Mesodermal cell (in vitro differentiated cells): Measurements from ENCODE around the gene KCNG3. TPM values are rescaled to one million over a fixed set of nuclear protein-coding genes. Genes with fewer than 3 reads are reported as not detected.

Experiments used
- H3K27ac ChIP-seq: 2 replicates; pipeline ENCODE4 v1.7.0; 2013; ENCODE audit warnings: mild to moderate bottlenecking, low read depth, low read length, moderate library complexity; ENCODE audit not compliant: severe bottlenecking
- H3K36me3 ChIP-seq: 2 replicates; pipeline ENCODE4 v1.7.1; 2013; ENCODE audit warnings: mild to moderate bottlenecking, low read length, moderate library complexity; ENCODE audit not compliant: control insufficient read depth, insufficient read depth
- H3K4me1 ChIP-seq: one replicate; pipeline ENCODE4 v1.7.1; 2013; ENCODE audit warnings: mild to moderate bottlenecking, low read length; ENCODE audit not compliant: insufficient read depth, control insufficient read depth, poor library complexity, severe bottlenecking
- H3K4me3 ChIP-seq: 2 replicates; pipeline ENCODE4 v1.7.0; 2013; ENCODE audit warnings: low read length, control low read depth, mild to moderate bottlenecking; ENCODE audit not compliant: insufficient read depth, poor library complexity, severe bottlenecking; ENCODE audit errors: extremely low read depth
- H3K9me3 ChIP-seq: 2 replicates; pipeline ENCODE4 v1.7.1; 2013; ENCODE audit warnings: mild to moderate bottlenecking, low read length, moderate library complexity; ENCODE audit not compliant: control insufficient read depth
- WGBS, 2 experiments: methylation state at CpG; one replicate each; pipeline ENCODE4 v1.1.5; 2013; ENCODE audit warnings: missing lambda C conversion rate in 2 of 2; ENCODE audit not compliant: insufficient coverage in 2 of 2; 5-methylcytosine and 5-hydroxymethylcytosine counted together
- polyA plus RNA-seq, 2 experiments: library from polyadenylated mRNA; stranded (reverse); fragments of 50-300 nt; gene quantifications; one replicate each; pipeline ENCODE4 v1.2.3, GENCODE V29; 2013

The KCNG3 gene
- 0.07 TPM for polyA plus RNA-seq (2013, experiment 1 of 2)
- polyA plus RNA-seq (2013, experiment 2 of 2) = 0.10 TPM

GRCh38 chr2:42493468-42494354, at the start of gene KCNG3:
TSS of gene KCNG3 (minus strand) at chr2:42493982. CDS start at chr2:42493501, 481 bp downstream.
- Histone ChIP-seq H3K4me3 (peak within 1 kb of the TSS; percentile 45), H3K27ac (no peak within 1 kb of the TSS), H3K9me3 (no peaks in the 10 kb centered on the region), H3K4me1 (no peaks in the 10 kb centered on the region), H3K36me3 (no peaks in the 10 kb centered on the region)
- 0% methylated on average over 91 to 95 of the region's 123 CpGs for WGBS, 2 experiments

- Histone ChIP-seq H3K4me1 (no peaks in the 10 kb centered on the region), H3K36me3 (no peaks in the 10 kb centered on the region), H3K27ac (no peak overlapping the region), H3K4me3 (no peak overlapping the region), H3K9me3 (no peaks in the 10 kb centered on the region)
- WGBS, 2 experiments = 66 to 88% methylated on average over 2 to 3 of the region's 4 CpGs
Observed at GRCh38 chr2:42542871-42543270, 49.1 kb upstream of the KCNG3 start.

GRCh38 chr2:42537493-42537892, 43.7 kb upstream of the KCNG3 start:
- no peak overlapping the region for H3K27ac ChIP-seq
- no CpG with 5 or more reads among the region's 3 CpGs for WGBS, 2 experiments
- H3K9me3 ChIP-seq = no peaks in the 10 kb centered on the region
- no peaks in the 10 kb centered on the region for H3K4me1 ChIP-seq
- H3K4me3 ChIP-seq = no peak overlapping the region
- H3K36me3 ChIP-seq = no peaks in the 10 kb centered on the region

- H3K27ac ChIP-seq = no peak overlapping the region
- H3K4me1 ChIP-seq = no peaks in the 10 kb centered on the region
- no peaks in the 10 kb centered on the region for H3K36me3 ChIP-seq
- no peak overlapping the region for H3K4me3 ChIP-seq
- 87% methylated on average over 3 of the region's 4 CpGs; no CpG with 5 or more reads in 1 of the 2 experiments for WGBS, 2 experiments
- H3K9me3 ChIP-seq = no peaks in the 10 kb centered on the region
Observed at GRCh38 chr2:42532397-42532796, 38.6 kb upstream of the KCNG3 start.

GRCh38 chr2:42523341-42523740, 29.6 kb upstream of the KCNG3 start:
- 80% methylated on average over 11 to 12 of the region's 13 CpGs for WGBS, 2 experiments
- Histone ChIP-seq H3K36me3 (no peaks in the 10 kb centered on the region), H3K27ac (no peak overlapping the region), H3K9me3 (no peaks in the 10 kb centered on the region), H3K4me3 (no peak overlapping the region), H3K4me1 (no peaks in the 10 kb centered on the region)

GRCh38 chr2:42522035-42522434, 28.3 kb upstream of the KCNG3 start:
- Histone ChIP-seq H3K36me3 (no peaks in the 10 kb centered on the region), H3K9me3 (no peaks in the 10 kb centered on the region), H3K27ac (no peak overlapping the region), H3K4me3 (no peak overlapping the region), H3K4me1 (no peaks in the 10 kb centered on the region)
- 58 to 81% methylated on average over 2 of the region's 2 CpGs for WGBS, 2 experiments

GRCh38 chr2:42519624-42520023, 25.8 kb upstream of the KCNG3 start:
- no peaks in the 10 kb centered on the region for H3K9me3 ChIP-seq
- no peaks in the 10 kb centered on the region for H3K36me3 ChIP-seq
- no peaks in the 10 kb centered on the region for H3K4me1 ChIP-seq
- H3K27ac ChIP-seq = no peak overlapping the region
- no peak overlapping the region for H3K4me3 ChIP-seq
- 88 to 93% methylated on average over 8 of the region's 8 CpGs for WGBS, 2 experiments

- H3K4me1 ChIP-seq = no peaks in the 10 kb centered on the region
- no peak overlapping the region for H3K4me3 ChIP-seq
- no peaks in the 10 kb centered on the region for H3K9me3 ChIP-seq
- 89 to 90% methylated on average over 2 of the region's 4 CpGs for WGBS, 2 experiments
- H3K36me3 ChIP-seq = no peaks in the 10 kb centered on the region
- no peak overlapping the region for H3K27ac ChIP-seq
Observed at GRCh38 chr2:42516418-42516901, 22.7 kb upstream of the KCNG3 start.

- WGBS, 2 experiments = 65 to 75% methylated on average over 5 of the region's 5 CpGs
Observed at GRCh38 chr2:42513252-42513918, 19.6 kb upstream of the KCNG3 start.

GRCh38 chr2:42510608-42511243, 16.9 kb upstream of the KCNG3 start:
- Histone ChIP-seq H3K4me1 (peaks cover 5% of the 10 kb centered on the region), H3K36me3 (no peaks in the 10 kb centered on the region), H3K4me3 (no peak overlapping the region), H3K9me3 (no peaks in the 10 kb centered on the region), H3K27ac (peak overlapping the region; percentile 45)
- 15 to 57% methylated on average over 1 to 2 of the region's 2 CpGs for WGBS, 2 experiments

More at GRCh38 chr2:42513252-42513918, 19.6 kb upstream of the KCNG3 start:
- no peak overlapping the region for H3K27ac ChIP-seq
- peaks cover 5% of the 10 kb centered on the region for H3K4me1 ChIP-seq
- H3K9me3 ChIP-seq = no peaks in the 10 kb centered on the region
- H3K4me3 ChIP-seq = no peak overlapping the region
- H3K36me3 ChIP-seq = no peaks in the 10 kb centered on the region
